GM12878 (cell line): ENCODE measurements around the gene HCLS1. TPM values are rescaled to one million over a fixed set of nuclear protein-coding genes. Genes with fewer than 3 reads are reported as not detected.

Experiments
- ATAC-seq: fragments of 200-7000 bp; cut with Tn5 transposase; 3 replicates; pipeline ENCODE4 v1.9.1; 2020; ENCODE audit warnings: mild to moderate bottlenecking, moderate library complexity
- BruUV-seq: library from RNA; stranded (reverse); fragments of 400-500 nt; replicated peaks from 2 replicates; lab custom pipeline; 2021; lab: Mats Ljungman, UMichigan
- CTCF ChIA-PET: fragments of 300-600 bp; sonication (Branson Sonifier 250); formaldehyde crosslinking; extraction: SDS; loops from one replicate; lab custom pipeline; 2021; ENCODE audit warnings: inconsistent platforms; lab: Yijun Ruan, JAX
- POLR2A ChIA-PET: fragments of 350-600 bp; formaldehyde crosslinking; extraction: SDS; loops from one replicate; lab custom pipeline; 2021; ENCODE audit warnings: inconsistent platforms; lab: Charles Lee
- RAD21 ChIA-PET: fragments of 300-600 bp; sonication (Branson Sonifier 250); formaldehyde crosslinking; loops from one replicate; lab custom pipeline; 2023; ENCODE audit warnings: antibody characterized with exemption; ENCODE audit not compliant: unreplicated experiment; lab: Charles Lee
- SMC1A ChIA-PET: fragments of 300-600 bp; sonication (Branson Sonifier 250); formaldehyde crosslinking; loops from one replicate; lab custom pipeline; 2023; ENCODE audit not compliant: unreplicated experiment, uncharacterized antibody; lab: Charles Lee
- DNase-seq: peaks from one replicate; pipeline ENCODE4 v3.0.0-alpha.2; 2011; ENCODE audit warnings: low read depth, low spot score
- FAIRE-seq: peaks from 3 replicates; lab custom pipeline; 2011; peaks lifted over from hg19 to GRCh38; lab: Jason Lieb, UNC
- H2AFZ ChIP-seq: 2 replicates; pipeline ENCODE4 v1.6.0; 2011; ENCODE audit warnings: low read depth, low read length, control low read depth; ENCODE audit not compliant: control insufficient read depth
- H3K27ac ChIP-seq: 2 replicates; pipeline ENCODE4 v1.5.1; 2011; ENCODE audit warnings: control low read depth; ENCODE audit not compliant: control insufficient read depth, insufficient read depth
- H3K27me3 ChIP-seq, 2 experiments: replicated peaks in 1 of 2; 2 replicates each; pipeline versions ENCODE4 v1.6.0 to v1.6.1; 2011; ENCODE audit warnings: low read length in 1 of 2; ENCODE audit not compliant: control insufficient read depth in 2 of 2, insufficient read depth in 2 of 2
- H3K36me3 ChIP-seq, 2 experiments: 2 replicates each; pipeline ENCODE4 v1.5.1; 2011; ENCODE audit warnings: low read length in 1 of 2; ENCODE audit not compliant: control insufficient read depth in 2 of 2, insufficient read depth in 2 of 2
- H3K4me1 ChIP-seq: 2 replicates; pipeline ENCODE4 v1.6.1; 2011; ENCODE audit warnings: mild to moderate bottlenecking, low read length, moderate library complexity, mixed read lengths; ENCODE audit not compliant: control insufficient read depth, insufficient read depth
- H3K4me2 ChIP-seq: 2 replicates; pipeline ENCODE4 v1.6.0; 2011; ENCODE audit warnings: control low read depth; ENCODE audit not compliant: control insufficient read depth, insufficient read depth
- H3K4me3 ChIP-seq: fragments of 200-600 bp; sonication (generic); 2 replicates; pipeline ENCODE4 v1.5.1; 2016
- H3K79me2 ChIP-seq: 2 replicates; pipeline ENCODE4 v1.6.0; 2011; ENCODE audit warnings: low read length; ENCODE audit not compliant: control insufficient read depth, insufficient read depth
- H3K9ac ChIP-seq: 2 replicates; pipeline ENCODE4 v1.8.0; 2011; ENCODE audit warnings: low read length, control low read depth, mixed read lengths; ENCODE audit not compliant: control insufficient read depth, insufficient read depth
- H3K9me3 ChIP-seq: replicated peaks from 3 replicates; pipeline ENCODE4 v1.5.1; 2011; ENCODE audit warnings: mild to moderate bottlenecking, low read length; ENCODE audit not compliant: control insufficient read depth, insufficient read depth
- H4K20me1 ChIP-seq: 2 replicates; pipeline ENCODE4 v1.6.0; 2011; ENCODE audit not compliant: control insufficient read depth, insufficient read depth
- CBX3 ChIP-seq: fragments of 200-600 bp; sonication (generic); IDR thresholded peaks from 2 replicates; pipeline ENCODE4 v1.6.1; 2016; ENCODE audit warnings: low read depth, borderline replicate concordance
- CTCF ChIP-seq, 3 experiments: IDR thresholded peaks in 2 of 3; conservative IDR thresholded peaks in 1 of 3; 2 replicates each; pipeline ENCODE4 v1.5.1; 2011; ENCODE audit warnings: low read depth in 3 of 3, low read length in 3 of 3, mild to moderate bottlenecking in 3 of 3, control low read depth in 2 of 3, moderate library complexity in 2 of 3, inconsistent platforms in 1 of 3, mixed read lengths in 1 of 3; ENCODE audit not compliant: control insufficient read depth in 2 of 3, insufficient read depth in 1 of 3; ENCODE audit errors: extremely low read depth in 1 of 3
- IRF5 ChIP-seq: fragments of 450-650 bp; IDR thresholded peaks from 2 replicates; pipeline ENCODE4 v1.6.1; 2017; ENCODE audit warnings: borderline replicate concordance
- MAX ChIP-seq: IDR thresholded peaks from 2 replicates; pipeline ENCODE4 v1.6.1; 2012; ENCODE audit warnings: low read depth, low read length, improper control_type of control experiment
- MEF2A ChIP-seq: IDR thresholded peaks from 2 replicates; pipeline ENCODE4 v1.6.1; 2011; ENCODE audit warnings: low read depth, mild to moderate bottlenecking, low read length, moderate library complexity; ENCODE audit not compliant: insufficient read depth
- POLR2AphosphoS5 ChIP-seq: IDR thresholded peaks from 2 replicates; pipeline ENCODE4 v1.6.1; 2011; ENCODE audit warnings: mild to moderate bottlenecking, low read length, inconsistent platforms
- RELB ChIP-seq: fragments of 450-650 bp; IDR thresholded peaks from 2 replicates; pipeline ENCODE4 v1.6.1; 2017; ENCODE audit warnings: low read depth, mild to moderate bottlenecking, moderate library complexity
- TBL1XR1 ChIP-seq: IDR thresholded peaks from 2 replicates; pipeline ENCODE4 v1.6.1; 2012; ENCODE audit warnings: low read depth, low read length, improper control_type of control experiment
- ZNF622 ChIP-seq: fragments of 450-650 bp; IDR thresholded peaks from 2 replicates; pipeline ENCODE4 v1.6.1; 2017; ENCODE audit warnings: mild to moderate bottlenecking, inconsistent platforms
- ZNF687 ChIP-seq: fragments of 450-650 bp; IDR thresholded peaks from 2 replicates; pipeline ENCODE4 v1.6.1; 2017; ENCODE audit warnings: mild to moderate bottlenecking, moderate library complexity
- ZZZ3 ChIP-seq: IDR thresholded peaks from 2 replicates; pipeline ENCODE4 v1.6.1; 2011; ENCODE audit warnings: low read depth; ENCODE audit not compliant: control insufficient read depth, insufficient read length
- WGBS: methylation state at CpG from one replicate; pipeline ENCODE4 v1.1.6; 2016; ENCODE audit warnings: low lambda C conversion rate; ENCODE audit not compliant: insufficient replicate concordance, insufficient coverage; ENCODE audit errors: missing lambda C conversion rate; 5-methylcytosine and 5-hydroxymethylcytosine counted together
- in situ Hi-C: fragments of 300-500 bp; cut with MboI; formaldehyde crosslinking; loops from 9 replicates; pipeline ENCODE4 v1.14.3; 2018; ENCODE audit warnings: mixed read lengths
- intact Hi-C: fragments of 100-400 bp; cut with micrococcal nuclease; formaldehyde crosslinking; loops from one replicate; pipeline ENCODE4 v1.14.2; 2022; ENCODE audit not compliant: unreplicated experiment
- polyA plus RNA-seq, 11 experiments: library from polyadenylated mRNA; depleted of rRNA in 4 of 11; unstranded in 6 of 11; stranded (reverse) in 5 of 11; fragments of >200 nt; fragmentation: Nextera tagmentation in 4 of 11; fragmentation: Illumina TruSeq in 1 of 11; extraction: Ambion mirVana in 4 of 11; extraction: Trizol in 1 of 11; gene quantifications; 1 replicate in 1 of 11; 2 replicates in 10 of 11; pipeline versions ENCODE4 v1.2.1 to v1.2.3, GENCODE V29; 2011 to 2016; ENCODE audit warnings: inconsistent platforms in 2 of 11, missing spikeins in 2 of 11, low read depth in 1 of 11
- total RNA-seq, 4 experiments: library from RNA; depleted of rRNA in 3 of 4; stranded (reverse); fragments of >200 nt in 3 of 4; fragmentation: Illumina TruSeq in 1 of 4; extraction: Trizol in 1 of 4; gene quantifications; 2 replicates each; pipeline versions ENCODE4 v1.2.1 to v1.2.3, GENCODE V29; 2013 to 2021

Gene HCLS1
- total and polyA plus RNA-seq, 10 of the 15 experiments (the other 5 are each of a cell fraction or from before 2014, with no cell fraction given), result 51.6 to 344 (median 231) TPM

GRCh38 chr3:121595765-121596406 is 64.8 kb downstream of the HCLS1 start:
- in situ Hi-C loops, result no loop called here
- FAIRE-seq (no peak), DNase-seq (no peak), ATAC-seq (no peak)
- POLR2A ChIA-PET, result no interaction called here
- no peaks in the 10 kb centered on the region for H3K36me3 ChIP-seq
- intact Hi-C loops, result no loop called here
- H3K79me2 ChIP-seq, result no peaks in the 10 kb centered on the region
- no peak overlapping the region for H3K27ac ChIP-seq
- no peaks in the 10 kb centered on the region for H3K27me3 ChIP-seq
- no peak overlapping the region for H3K4me2 ChIP-seq
- H3K4me1 ChIP-seq, result no peaks in the 10 kb centered on the region
- RAD21 ChIA-PET, result no interaction called here
- CTCF ChIA-PET, result no interaction called here
- no peak overlapping the region for H3K9ac ChIP-seq
- H3K9me3 ChIP-seq, result no peaks in the 10 kb centered on the region
- no peak overlapping the region for H3K4me3 ChIP-seq
- BruUV-seq, result no TSS peak
- no peaks in the 10 kb centered on the region for H4K20me1 ChIP-seq
- H2AFZ ChIP-seq, result no peak overlapping the region
- SMC1A ChIA-PET, result interaction anchor here (0.5 to 1.5 kb wide), 3 partner anchors 9 to 160 kb away, joined by 3 read pairs; no protein-coding TSS in a partner anchor
- 27% methylated on average over 4 of the region's 4 CpGs for WGBS
- TF ChIP-seq ZNF687 (no peak), ZZZ3 (no peak), CBX3 (no peak), TBL1XR1 (no peak), POLR2AphosphoS5 (no peak), MEF2A (no peak), RELB (no peak), MAX (no peak), CTCF (IDR thresholded peaks at IDR 0.05 in 2 of 3, conservative IDR thresholded peaks at IDR 0.05 in 1 of 3; ENCODE audit: control insufficient read depth in 2 of 3, extremely low read depth in 1 of 3, insufficient read depth in 1 of 3, low read depth in 3 of 3, low read length in 3 of 3) (no peak), IRF5 (no peak), ZNF622 (no peak)
